Smooth muscle cell (in vitro differentiated cells): Measurements from ENCODE around the gene KPTN. TPM values are rescaled to one million over a fixed set of nuclear protein-coding genes. Genes with fewer than 3 reads are reported as not detected.
A peak's percentile ranks its signal among the peaks of the same experiment; 100 is the strongest.

ENCODE experiments used
- DNase-seq: peaks from one replicate; lab custom pipeline; 2025; ENCODE audit not compliant: unreplicated experiment; lab: John Stamatoyannopoulos, UW
- H2AFZ ChIP-seq: fragments of 200-600 bp; sonication (generic); 2 replicates; pipeline ENCODE4 v1.6.0; 2016; ENCODE audit warnings: antibody characterized with exemption, low read depth, mild to moderate bottlenecking
- H3F3A ChIP-seq: fragments of 200-600 bp; sonication (generic); 2 replicates; pipeline ENCODE4 v1.6.0; 2017; ENCODE audit warnings: antibody characterized with exemption, low read depth
- H3K27ac ChIP-seq: fragments of 200-600 bp; sonication (generic); 2 replicates; pipeline ENCODE4 v1.5.1; 2016; ENCODE audit warnings: low read depth, mild to moderate bottlenecking
- H3K27me3 ChIP-seq: fragments of 200-600 bp; sonication (generic); 2 replicates; pipeline ENCODE4 v1.6.1; 2016; ENCODE audit warnings: low read depth, mild to moderate bottlenecking
- H3K36me3 ChIP-seq: fragments of 200-600 bp; sonication (generic); 2 replicates; pipeline ENCODE4 v1.5.1; 2016; ENCODE audit warnings: low read depth
- H3K4me1 ChIP-seq: fragments of 200-600 bp; sonication (generic); 2 replicates; pipeline ENCODE4 v1.5.1; 2016; ENCODE audit warnings: low read depth
- H3K4me2 ChIP-seq: fragments of 200-600 bp; sonication (generic); 2 replicates; pipeline ENCODE4 v1.6.0; 2016; ENCODE audit warnings: mild to moderate bottlenecking
- H3K4me3 ChIP-seq: fragments of 200-600 bp; sonication (generic); 2 replicates; pipeline ENCODE4 v1.5.1; 2016; ENCODE audit warnings: mild to moderate bottlenecking
- H3K79me2 ChIP-seq: fragments of 200-600 bp; sonication (generic); 2 replicates; pipeline ENCODE4 v1.6.0; 2016; ENCODE audit warnings: low read depth, mild to moderate bottlenecking
- H3K9ac ChIP-seq: fragments of 200-600 bp; sonication (generic); 2 replicates; pipeline ENCODE4 v1.6.0; 2016; ENCODE audit warnings: low read depth
- H3K9me3 ChIP-seq: fragments of 200-600 bp; sonication (generic); replicated peaks from 2 replicates; pipeline ENCODE4 v1.5.1; 2016; ENCODE audit warnings: low read depth
- H4K20me1 ChIP-seq: fragments of 200-600 bp; sonication (generic); 2 replicates; pipeline ENCODE4 v1.6.0; 2016; ENCODE audit warnings: low read depth
- WGBS: methylation state at CpG from one replicate; pipeline ENCODE4 v1.1.7; 2016; ENCODE audit warnings: low lambda C conversion rate; 5-methylcytosine and 5-hydroxymethylcytosine counted together
- polyA plus RNA-seq: library from polyadenylated mRNA; unstranded; fragments of >200 nt; fragmentation: Nextera tagmentation; extraction: Ambion mirVana; gene quantifications from 2 replicates; pipeline ENCODE4 v1.2.1, GENCODE V29; 2016
- total RNA-seq: library from RNA; depleted of rRNA; stranded (reverse); fragments of >200 nt; gene quantifications from 2 replicates; pipeline ENCODE4 v1.2.3, GENCODE V29; 2014
- TF ChIP-seq, protein P1 (sequence below): fragments of 200-600 bp; sonication (generic); IDR thresholded peaks from 2 replicates; pipeline ENCODE4 v1.5.1; 2017; ENCODE audit warnings: borderline replicate concordance, mild to moderate bottlenecking, antibody characterized with exemption; ENCODE audit not compliant: insufficient read depth, poor library complexity, severe bottlenecking

The KPTN gene
- total and polyA plus RNA-seq, 2 experiments from 2014 or later: 10.6 to 12.2 TPM

DNA sequence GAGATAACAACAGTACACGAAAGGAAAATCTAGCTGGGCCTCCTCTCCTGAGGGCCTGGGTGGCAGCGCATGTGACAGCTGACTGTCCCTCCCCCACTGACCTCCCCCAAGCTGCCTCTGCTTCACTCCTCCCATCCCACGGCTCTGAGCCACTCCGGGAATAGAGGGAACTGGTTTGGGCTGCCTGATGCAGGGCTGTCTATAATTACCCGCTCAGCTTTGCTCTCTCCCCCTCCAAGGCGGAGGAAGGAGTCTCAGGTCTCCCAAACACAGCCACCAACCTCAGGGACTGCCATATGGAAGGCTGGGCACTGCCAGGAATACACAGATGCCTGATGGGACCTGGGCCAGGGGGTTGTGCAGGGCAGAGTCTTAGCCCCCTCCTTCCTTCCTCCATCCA lies 23.0 kb upstream of the KPTN start:
- Histone ChIP-seq H3K4me3 (no peak overlapping the region), H3K4me2 (no peak overlapping the region), H3K79me2 (peaks cover 53% of the 10 kb centered on the region), H4K20me1 (peaks cover 93% of the 10 kb centered on the region), H2AFZ (no peak overlapping the region), H3K9ac (no peak overlapping the region), H3K27me3 (no peaks in the 10 kb centered on the region), H3K4me1 (peaks cover 6% of the 10 kb centered on the region), H3K27ac (peak overlapping the region; percentile 15), H3K36me3 (no peaks in the 10 kb centered on the region), H3K9me3 (no peaks in the 10 kb centered on the region), H3F3A (no peaks in the 10 kb centered on the region)
- 69% methylated on average over 6 of the region's 6 CpGs for WGBS
- no peak for DNase-seq
- TF ChIP-seq, protein P1, sequence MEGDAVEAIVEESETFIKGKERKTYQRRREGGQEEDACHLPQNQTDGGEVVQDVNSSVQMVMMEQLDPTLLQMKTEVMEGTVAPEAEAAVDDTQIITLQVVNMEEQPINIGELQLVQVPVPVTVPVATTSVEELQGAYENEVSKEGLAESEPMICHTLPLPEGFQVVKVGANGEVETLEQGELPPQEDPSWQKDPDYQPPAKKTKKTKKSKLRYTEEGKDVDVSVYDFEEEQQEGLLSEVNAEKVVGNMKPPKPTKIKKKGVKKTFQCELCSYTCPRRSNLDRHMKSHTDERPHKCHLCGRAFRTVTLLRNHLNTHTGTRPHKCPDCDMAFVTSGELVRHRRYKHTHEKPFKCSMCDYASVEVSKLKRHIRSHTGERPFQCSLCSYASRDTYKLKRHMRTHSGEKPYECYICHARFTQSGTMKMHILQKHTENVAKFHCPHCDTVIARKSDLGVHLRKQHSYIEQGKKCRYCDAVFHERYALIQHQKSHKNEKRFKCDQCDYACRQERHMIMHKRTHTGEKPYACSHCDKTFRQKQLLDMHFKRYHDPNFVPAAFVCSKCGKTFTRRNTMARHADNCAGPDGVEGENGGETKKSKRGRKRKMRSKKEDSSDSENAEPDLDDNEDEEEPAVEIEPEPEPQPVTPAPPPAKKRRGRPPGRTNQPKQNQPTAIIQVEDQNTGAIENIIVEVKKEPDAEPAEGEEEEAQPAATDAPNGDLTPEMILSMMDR: no peak

DNA sequence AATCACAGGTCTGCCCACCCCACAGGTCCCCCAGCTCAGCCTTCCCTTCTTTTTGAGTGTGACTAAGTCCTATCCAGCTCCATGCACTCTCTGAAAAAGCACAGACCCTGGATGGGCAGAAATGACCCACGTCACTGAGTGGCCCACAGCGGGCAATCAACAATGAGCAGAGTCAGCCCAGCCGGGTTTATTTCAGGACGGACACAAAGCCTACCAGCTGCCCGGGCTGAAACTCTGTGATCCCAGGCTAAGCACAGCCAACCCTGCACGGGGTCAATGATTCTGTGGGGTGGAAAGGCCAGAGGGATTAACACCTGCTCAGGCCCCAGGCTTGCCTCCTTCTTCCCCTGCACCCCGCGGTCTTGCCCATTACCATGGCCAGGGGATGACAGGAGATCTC lies 22.4 kb upstream of the KPTN start:
- TF ChIP-seq, protein P1: no peak
- H4K20me1 ChIP-seq: peaks cover 91% of the 10 kb centered on the region
- no peak for DNase-seq
- no peaks in the 10 kb centered on the region for H3K9me3 ChIP-seq
- H3K27ac ChIP-seq: peak overlapping the region; percentile 15
- no peak overlapping the region for H3K9ac ChIP-seq
- no peak overlapping the region for H2AFZ ChIP-seq
- no peaks in the 10 kb centered on the region for H3F3A ChIP-seq
- no peak overlapping the region for H3K4me3 ChIP-seq
- no peaks in the 10 kb centered on the region for H3K36me3 ChIP-seq
- H3K79me2 ChIP-seq: peaks cover 49% of the 10 kb centered on the region
- H3K4me2 ChIP-seq: no peak overlapping the region
- H3K27me3 ChIP-seq: no peaks in the 10 kb centered on the region
- 80% methylated on average over 8 of the region's 8 CpGs for WGBS
- peaks cover 6% of the 10 kb centered on the region for H3K4me1 ChIP-seq

DNA sequence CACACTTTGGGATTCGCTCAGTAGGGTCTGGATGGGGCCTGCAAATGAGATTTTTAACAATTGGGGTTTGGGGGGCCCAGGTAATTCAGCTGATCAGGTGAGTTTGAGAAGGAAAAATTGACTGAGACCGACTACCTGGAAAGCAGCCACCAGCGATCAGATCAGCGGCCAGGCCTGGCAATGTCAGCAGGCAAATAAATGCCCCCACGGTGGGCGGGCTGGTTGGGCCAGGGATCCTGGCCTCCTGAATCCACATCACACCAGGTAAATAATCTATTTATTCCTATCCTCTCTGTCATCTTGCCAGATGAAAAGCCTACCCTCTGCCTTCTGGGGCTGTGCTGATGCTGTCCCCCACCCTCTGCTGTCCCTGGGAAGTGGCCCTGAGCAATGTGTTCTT lies 21.5 kb upstream of the KPTN start:
- Histone ChIP-seq H3K9me3 (no peaks in the 10 kb centered on the region), H4K20me1 (peaks cover 89% of the 10 kb centered on the region), H3K36me3 (no peaks in the 10 kb centered on the region), H2AFZ (no peak overlapping the region), H3K79me2 (peaks cover 39% of the 10 kb centered on the region), H3K4me2 (no peak overlapping the region), H3F3A (no peaks in the 10 kb centered on the region), H3K27ac (no peak overlapping the region), H3K27me3 (no peaks in the 10 kb centered on the region), H3K4me1 (peaks cover 6% of the 10 kb centered on the region), H3K4me3 (no peak overlapping the region), H3K9ac (no peak overlapping the region)
- 95% methylated on average over 6 of the region's 6 CpGs for WGBS
- TF ChIP-seq, protein P1: no peak
- no peak for DNase-seq

DNA sequence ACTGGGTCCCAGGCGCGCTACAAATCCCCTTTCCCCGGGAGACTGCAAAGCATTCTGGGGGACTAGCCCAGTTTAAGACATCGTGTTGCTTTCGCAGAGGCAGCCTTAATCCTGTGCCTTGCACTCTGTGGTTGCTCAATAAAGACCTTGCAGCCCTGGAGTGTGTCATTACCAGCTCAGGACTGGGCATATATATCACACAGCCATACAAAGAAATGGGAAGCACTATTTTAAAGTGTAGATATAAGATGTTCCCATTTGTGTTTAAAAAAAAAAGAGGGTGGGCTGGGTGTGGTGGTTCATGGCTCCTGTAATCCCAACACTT lies 19.8 kb upstream of the KPTN start:
- Histone ChIP-seq H3K36me3 (no peaks in the 10 kb centered on the region), H3F3A (no peaks in the 10 kb centered on the region), H3K79me2 (peaks cover 22% of the 10 kb centered on the region), H3K27me3 (no peaks in the 10 kb centered on the region), H3K9me3 (no peaks in the 10 kb centered on the region), H3K9ac (no peak overlapping the region), H4K20me1 (peaks cover 84% of the 10 kb centered on the region), H2AFZ (no peak overlapping the region), H3K4me3 (no peak overlapping the region), H3K4me1 (peaks cover 6% of the 10 kb centered on the region), H3K4me2 (no peak overlapping the region), H3K27ac (no peak overlapping the region)
- WGBS: 35% methylated on average over 5 of the region's 5 CpGs
- DNase-seq: no peak
- TF ChIP-seq, protein P1: no peak
